HG03097 (cell line): ENCODE measurements around the gene CROT.
A peak's percentile ranks its signal among the peaks of the same experiment; 100 is the strongest.

Source experiments
- ATAC-seq: cut with Tn5 transposase; IDR thresholded peaks from one replicate; pipeline ENCODE4 v1.9.1; 2021; ENCODE audit not compliant: unreplicated experiment, low FRiP score

CROT gene

GRCh38 chr7:87339373-87339897 lies 6.0 kb upstream of the CROT start:
- ATAC-seq = no peak

- ATAC-seq = no peak
Measured at GRCh38 chr7:87341441-87341840, 4.0 kb upstream of the CROT start.

DNA sequence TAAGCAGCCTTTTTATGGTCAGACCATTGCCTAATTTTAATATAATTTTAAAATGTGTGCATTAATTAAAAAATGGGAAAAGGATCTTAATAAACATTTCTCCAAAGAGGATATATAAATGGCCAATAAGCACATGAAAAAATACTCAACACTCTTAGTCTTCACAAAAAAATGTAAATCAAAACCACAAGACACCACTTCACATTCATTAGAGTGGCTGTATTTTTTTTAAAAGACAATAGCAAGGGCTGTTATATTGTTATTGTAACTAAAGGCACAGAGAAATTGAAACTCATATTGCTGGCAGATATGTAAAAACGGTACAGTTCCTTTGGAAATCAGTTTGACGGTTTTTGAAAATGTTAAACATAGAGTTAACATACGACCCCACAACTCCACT lies 3.2 kb upstream of the CROT start:
- ATAC-seq = no peak

- no peak for ATAC-seq
Measured at GRCh38 chr7:87344446-87344845, 1.0 kb upstream of the CROT start.

DNA sequence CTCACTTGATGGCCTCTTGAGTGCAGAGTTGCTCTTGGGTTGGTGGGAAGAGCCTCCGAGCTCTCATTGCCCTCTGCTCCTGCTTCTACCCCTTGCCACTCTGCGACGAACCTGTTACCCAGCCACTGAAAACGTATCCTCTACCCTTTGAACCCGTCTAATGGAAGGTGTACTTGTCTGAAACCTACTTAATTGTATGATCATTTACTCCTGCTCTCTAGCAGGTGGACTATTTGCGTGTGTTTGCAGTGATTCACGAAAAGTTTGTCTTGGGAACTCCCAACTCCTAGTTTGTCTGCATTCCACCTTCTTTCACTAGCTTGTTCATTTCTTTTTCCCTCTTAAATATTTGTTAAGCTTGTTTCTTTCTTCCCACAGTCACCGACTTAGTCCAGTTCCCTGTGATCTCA lies 503 bp downstream of the CROT start:
- ATAC-seq = peak; percentile 2

DNA sequence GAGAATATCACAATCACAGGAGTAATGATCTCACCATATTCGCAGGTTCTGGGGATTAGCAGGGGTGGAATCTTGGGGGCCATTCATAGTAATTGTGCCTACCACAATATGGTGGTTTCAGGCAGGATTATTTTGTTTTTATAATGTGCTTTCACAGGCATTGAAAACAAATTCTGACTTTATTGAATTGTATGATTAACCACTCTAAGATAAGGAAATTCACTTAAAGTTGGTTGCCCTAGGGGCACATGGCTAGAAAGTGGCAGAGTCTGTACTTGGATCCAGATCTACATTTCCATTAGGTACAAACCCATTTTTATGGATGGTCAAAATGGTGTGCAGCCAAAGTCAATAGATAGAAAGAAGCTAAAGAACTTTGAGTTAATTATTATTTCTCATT lies 1.7 kb downstream of the CROT start:
- ATAC-seq = no peak

DNA sequence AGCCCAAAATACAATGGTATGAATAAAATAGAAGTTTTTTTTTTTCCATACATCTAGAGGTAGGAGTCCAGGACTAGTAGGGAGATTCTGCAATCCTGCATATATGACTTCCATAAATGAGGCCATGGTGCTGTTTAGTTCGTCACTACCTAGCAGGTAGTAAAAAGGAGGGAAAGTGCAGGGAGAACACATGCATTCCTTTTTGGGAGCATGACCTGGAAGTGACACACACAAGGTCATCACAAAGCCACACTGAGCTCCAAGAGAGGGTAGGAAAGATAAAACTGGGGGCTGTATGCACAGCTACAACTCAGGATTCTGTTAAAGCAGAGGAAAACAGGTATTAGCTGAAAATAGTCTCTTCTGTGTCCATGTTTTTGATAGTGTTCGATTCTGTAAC lies 2.2 kb downstream of the CROT start:
- ATAC-seq = no peak

- ATAC-seq = no peak
Measured at GRCh38 chr7:87354749-87355148, 9.3 kb downstream of the CROT start.

DNA sequence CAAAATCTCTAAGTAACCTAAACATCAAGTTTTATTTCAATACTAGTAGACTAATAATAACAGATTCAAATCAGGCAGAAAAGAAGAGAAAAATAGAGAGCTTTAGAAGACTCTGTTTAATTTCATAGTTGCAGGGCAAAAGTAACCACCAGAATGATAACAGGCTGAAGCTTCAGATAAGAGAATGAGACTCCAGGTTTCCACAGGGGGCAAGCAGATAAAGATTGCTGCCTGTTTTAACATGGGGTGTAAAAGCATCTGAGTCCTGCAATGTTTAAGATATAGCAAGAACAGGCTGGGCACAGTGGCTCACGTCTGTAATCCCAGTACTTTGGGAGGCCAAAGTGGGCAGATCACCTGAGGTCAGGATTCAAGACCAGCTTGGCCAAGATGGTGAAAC lies 11.0 kb downstream of the CROT start:
- ATAC-seq = no peak

DNA sequence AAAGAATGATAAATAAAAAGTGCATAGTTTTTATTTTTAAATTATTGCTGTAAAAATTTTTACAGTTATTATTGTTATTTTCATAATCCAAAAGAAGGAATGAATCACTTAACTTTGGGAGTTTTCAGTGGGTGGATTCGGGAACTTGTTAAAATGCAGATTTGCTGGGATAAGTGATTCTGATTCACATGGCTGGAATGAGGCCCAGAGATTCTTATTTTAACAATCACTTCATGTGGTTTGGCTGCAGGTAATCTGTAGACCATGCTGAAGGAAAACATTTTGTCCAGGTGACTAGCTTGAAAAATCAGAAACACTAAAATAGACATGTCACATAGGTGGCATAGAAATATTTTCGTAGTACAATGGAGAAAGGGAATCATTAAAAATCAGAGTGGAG lies 13.9 kb downstream of the CROT start:
- no peak for ATAC-seq

- no peak for ATAC-seq
Measured at GRCh38 chr7:87361320-87361719, 15.9 kb downstream of the CROT start.

DNA sequence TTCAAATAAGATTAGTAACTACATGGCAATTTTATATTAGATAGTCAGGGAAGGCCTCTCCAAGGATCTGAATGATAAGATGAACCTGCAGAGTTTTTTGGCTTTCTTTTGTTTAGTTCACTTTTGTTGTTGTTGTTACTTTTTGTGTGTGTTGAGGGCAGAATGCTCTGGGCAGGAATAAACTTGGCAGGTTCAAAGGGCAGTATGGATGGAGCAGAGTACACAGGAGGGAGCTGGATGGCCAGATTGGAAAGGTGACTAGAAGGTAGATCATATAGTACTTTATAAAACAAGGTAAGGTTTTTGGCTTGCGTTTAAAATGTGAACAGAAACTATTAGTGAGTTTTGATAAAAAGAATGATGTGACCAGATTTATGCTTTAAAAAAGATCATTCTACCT lies 17.9 kb downstream of the CROT start:
- no peak for ATAC-seq

- ATAC-seq = no peak
Measured at GRCh38 chr7:87364246-87364645, 18.8 kb downstream of the CROT start.

GRCh38 chr7:87369216-87369615 lies 23.8 kb downstream of the CROT start:
- ATAC-seq = no peak

GRCh38 chr7:87370660-87371180 lies 25.3 kb downstream of the CROT start:
- ATAC-seq = no peak

DNA sequence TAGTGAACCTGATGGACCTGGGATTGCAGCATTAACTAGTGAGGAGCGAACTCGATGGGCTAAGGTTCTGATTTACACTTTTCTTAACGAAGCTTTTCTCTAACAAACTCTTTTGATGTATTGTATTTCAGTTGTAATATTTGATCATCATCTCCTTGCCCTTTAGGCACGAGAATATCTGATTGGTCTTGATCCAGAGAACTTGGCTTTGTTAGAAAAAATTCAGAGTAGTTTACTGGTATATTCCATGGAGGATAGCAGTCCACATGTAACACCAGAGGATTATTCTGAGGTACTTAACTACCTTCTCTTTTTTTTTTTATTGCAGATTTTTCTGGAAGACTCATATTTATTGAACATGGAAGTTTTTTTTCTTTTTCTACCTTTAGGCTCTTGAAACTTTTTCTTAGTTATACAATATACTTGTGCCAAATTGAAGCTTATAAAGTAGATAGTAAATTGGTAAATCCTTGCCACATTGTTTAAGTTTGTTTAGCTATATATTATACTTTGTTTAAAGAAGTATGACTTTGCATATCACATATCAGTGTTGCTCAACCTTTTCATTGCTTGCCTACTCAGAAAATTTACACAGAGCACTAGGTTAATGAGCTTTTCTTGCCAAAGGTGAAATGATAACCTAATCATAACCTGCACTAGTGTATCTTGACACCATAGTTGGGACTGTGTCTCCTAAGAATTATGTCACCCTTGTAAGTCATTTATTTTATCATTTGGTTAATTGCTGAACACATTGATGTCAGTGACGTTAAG lies 30.4 kb downstream of the CROT start:
- ATAC-seq = no peak

GRCh38 chr7:87380905-87381304 lies 35.4 kb downstream of the CROT start:
- ATAC-seq = no peak

DNA sequence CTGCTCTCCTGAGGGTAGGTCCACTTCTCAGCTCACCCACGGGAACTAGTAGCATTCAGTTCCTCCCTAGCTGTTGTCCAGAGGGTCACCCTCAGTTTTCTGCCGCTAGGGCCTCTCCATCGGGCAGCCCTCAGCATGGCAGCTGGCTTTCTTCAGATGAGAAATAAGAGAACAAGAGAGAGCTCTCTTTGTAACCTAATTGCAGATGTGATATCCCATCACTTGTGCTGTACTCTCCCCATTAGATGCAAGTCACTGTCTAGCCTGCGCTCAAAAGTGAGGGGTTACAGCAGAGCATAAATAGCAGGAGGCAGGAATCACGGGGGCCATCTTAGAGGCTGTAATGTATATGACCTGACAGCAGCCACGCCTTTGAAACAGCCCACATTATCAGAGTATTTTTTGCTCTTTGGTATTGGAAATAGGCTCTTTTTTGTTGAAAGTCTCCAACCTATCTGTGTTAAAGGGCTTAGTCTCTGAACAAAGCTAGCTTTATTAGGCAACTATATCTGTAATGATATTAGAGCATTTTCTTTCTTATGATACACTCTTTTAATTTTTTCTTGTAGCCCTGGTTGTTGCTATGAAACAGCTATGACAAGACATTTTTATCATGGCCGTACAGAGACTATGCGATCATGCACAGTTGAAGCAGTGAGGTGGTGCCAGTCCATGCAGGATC lies 45.7 kb downstream of the CROT start:
- ATAC-seq = no peak

- ATAC-seq = no peak
Measured at GRCh38 chr7:87395442-87396020, 50.1 kb downstream of the CROT start.

DNA sequence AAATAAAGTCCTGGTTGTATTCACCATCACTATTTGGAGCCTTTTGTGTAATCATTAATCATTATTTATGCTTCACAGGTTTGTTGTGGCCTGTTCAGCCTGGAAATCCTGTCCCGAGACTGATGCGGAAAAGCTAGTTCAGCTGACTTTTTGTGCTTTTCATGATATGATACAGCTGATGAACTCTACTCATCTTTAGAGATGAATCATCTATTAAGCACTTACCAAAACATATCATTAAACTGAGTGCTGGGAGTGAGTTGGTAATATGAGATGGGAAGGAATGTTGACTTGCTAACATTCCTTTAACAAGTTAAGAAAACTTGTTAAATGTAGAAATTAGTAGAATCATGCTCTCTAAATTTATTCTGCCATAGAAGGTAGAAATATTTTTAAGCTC lies 53.0 kb downstream of the CROT start:
- no peak for ATAC-seq

- no peak for ATAC-seq
Measured at GRCh38 chr7:87404674-87405073, 59.2 kb downstream of the CROT start.
